ENCODE data around the gene DENND1B. TPM values are rescaled to one million over a fixed set of nuclear protein-coding genes. Genes with fewer than 3 reads are reported as not detected.

Gene DENND1B
- total RNA-seq, 1 donor from 2014 or later: 65.2 TPM

- DNase-seq: peak; percentile 16
Observed at GRCh38 chr1:197464044-197464443, 311.2 kb downstream of the DENND1B start.

- DNase-seq: no peak
Observed at GRCh38 chr1:197463142-197463541, 312.1 kb downstream of the DENND1B start.

- no peak for DNase-seq
Observed at GRCh38 chr1:197462539-197462938, 312.7 kb downstream of the DENND1B start.

Small RNA genes within 50 kb of the gene (small RNA-seq; reads per million reads assigned to genes)
- gene RF00019: not detected

Other genes with a start within 250 kb of the DENND1B start
- gene C1orf53, start 127.2 kb upstream of the DENND1B start, total RNA-seq: not detected
- gene LHX9, start 141.9 kb upstream of the DENND1B start, total RNA-seq: 0.16 TPM

Measured in occipital lobe (tissue), 3 donors.